ENCODE data around the gene MORF4L2.

Gene MORF4L2

DNA sequence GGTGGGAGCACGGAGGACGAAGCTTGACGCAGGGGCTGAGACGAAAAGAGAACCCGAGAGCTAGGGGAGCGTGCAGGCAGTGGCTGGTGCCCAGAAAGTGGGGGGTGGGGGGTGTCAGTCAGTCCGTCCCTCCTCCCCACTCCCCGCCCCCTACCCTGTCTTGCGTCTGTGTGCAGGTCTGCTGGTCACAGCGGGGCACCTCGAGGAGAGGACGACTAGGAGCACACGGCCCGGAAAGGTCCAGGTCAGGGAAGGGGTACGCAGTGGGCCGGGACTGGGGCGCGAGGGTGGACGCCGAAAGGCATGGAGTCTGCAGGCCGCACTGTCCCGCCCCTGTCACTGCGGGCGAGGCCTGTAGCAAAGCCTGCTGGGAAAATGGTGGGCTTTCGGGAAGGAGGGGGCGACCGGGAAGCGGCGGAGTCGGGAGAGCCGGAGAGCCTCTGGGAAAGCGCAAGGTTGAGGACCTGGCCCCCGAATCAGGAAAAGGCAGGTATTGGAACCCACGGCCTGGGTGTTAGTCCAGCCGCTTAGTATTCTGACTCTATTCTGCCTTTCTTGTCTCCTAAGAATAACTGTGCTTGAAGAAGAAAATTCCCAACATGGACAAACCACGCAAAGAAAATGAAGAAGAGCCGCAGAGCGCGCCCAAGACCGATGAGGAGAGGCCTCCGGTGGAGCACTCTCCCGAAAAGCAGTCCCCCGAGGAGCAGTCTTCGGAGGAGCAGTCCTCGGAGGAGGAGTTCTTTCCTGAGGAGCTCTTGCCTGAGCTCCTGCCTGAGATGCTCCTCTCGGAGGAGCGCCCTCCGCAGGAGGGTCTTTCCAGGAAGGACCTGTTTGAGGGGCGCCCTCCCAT is 57.0 kb downstream of the MORF4L2 start:
- H3K9me3 Mint-ChIP-seq = no peaks in the 10 kb centered on the region
- H3K4me3 Mint-ChIP-seq = peak overlapping the region; percentile 87
- H3K27ac Mint-ChIP-seq = peak overlapping the region; percentile 49
- peaks cover 15% of the 10 kb centered on the region for H3K4me1 Mint-ChIP-seq (ENCODE audit: low read depth)
- no peaks in the 10 kb centered on the region for H3K36me3 Mint-ChIP-seq (ENCODE audit: low read depth)
- H3K27me3 Mint-ChIP-seq (ENCODE audit: low read depth) = no peaks in the 10 kb centered on the region

GRCh38 chrX:103628386-103629317 is 57.8 kb downstream of the MORF4L2 start, which contains the start of gene TCEAL1:
TSS of gene TCEAL1 (plus strand) at chrX:103628975. CDS start at chrX:103629917, 942 bp downstream.
- peak within 1 kb of the TSS; percentile 87 for H3K4me3 Mint-ChIP-seq
- H3K9me3 Mint-ChIP-seq = no peaks in the 10 kb centered on the region
- H3K4me1 Mint-ChIP-seq (ENCODE audit: low read depth) = peaks cover 15% of the 10 kb centered on the region
- no peaks in the 10 kb centered on the region for H3K36me3 Mint-ChIP-seq (ENCODE audit: low read depth)
- no peaks in the 10 kb centered on the region for H3K27me3 Mint-ChIP-seq (ENCODE audit: low read depth)
- H3K27ac Mint-ChIP-seq = peak within 1 kb of the TSS; percentile 49

DNA sequence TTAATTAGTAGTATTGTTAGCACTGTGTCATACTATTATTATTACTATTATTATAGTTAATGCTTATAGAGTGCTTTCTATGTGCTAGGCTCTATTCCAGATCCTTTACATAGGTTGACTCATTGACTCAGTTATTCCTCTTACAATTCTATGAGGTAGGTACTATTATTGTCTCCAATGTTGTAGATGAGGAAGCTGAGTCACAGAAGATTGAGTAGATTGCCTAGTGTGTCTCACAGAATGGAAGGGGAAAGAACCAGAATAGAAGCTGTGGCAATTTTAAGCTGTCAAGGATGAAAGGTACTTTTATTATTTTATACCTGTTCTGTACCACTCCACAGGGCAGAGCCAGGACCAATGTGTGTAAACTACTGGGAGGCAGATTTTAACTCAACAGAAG is 59.6 kb downstream of the MORF4L2 start:
- Mint-ChIP-seq H3K27ac (no peak overlapping the region), H3K4me3 (no peak overlapping the region), H3K36me3 (ENCODE audit: low read depth) (no peaks in the 10 kb centered on the region), H3K4me1 (ENCODE audit: low read depth) (peaks cover 15% of the 10 kb centered on the region), H3K27me3 (ENCODE audit: low read depth) (no peaks in the 10 kb centered on the region), H3K9me3 (no peaks in the 10 kb centered on the region)
